A549 (cell line): ENCODE measurements around the gene AGBL4.

ENCODE experiments used
- BCL3 ChIP-seq: fragments of >200 bp; sonication (Bioruptor Twin); formaldehyde crosslinking; IDR thresholded peaks from 3 replicates; pipeline ENCODE4 v1.6.1; 2016
- BHLHE40 ChIP-seq: IDR thresholded peaks from 2 replicates; pipeline ENCODE4 v1.6.1; 2012; ENCODE audit warnings: low read depth, low read length, inconsistent platforms
- CBX2 ChIP-seq: fragments of 200-600 bp; sonication (generic); IDR thresholded peaks from 2 replicates; pipeline ENCODE4 v1.6.1; 2016; ENCODE audit warnings: low read depth, mild to moderate bottlenecking, borderline replicate concordance
- CTCF ChIP-seq: fragments of >200 bp; sonication (Bioruptor Twin); formaldehyde crosslinking; IDR thresholded peaks from 3 replicates; pipeline ENCODE4 v1.5.1; 2016
- EP300 ChIP-seq, 2 experiments: fragments of >200 bp; sonication (Bioruptor Twin); formaldehyde crosslinking; IDR thresholded peaks; 2 replicates in 1 of 2; 3 replicates in 1 of 2; pipeline ENCODE4 v1.6.1; 2016 to 2017
- JUNB ChIP-seq: fragments of >200 bp; sonication (Bioruptor Twin); formaldehyde crosslinking; IDR thresholded peaks from 2 replicates; pipeline ENCODE4 v1.6.1; 2016
- NR3C1 ChIP-seq: fragments of >200 bp; sonication (Bioruptor Twin); formaldehyde crosslinking; IDR thresholded peaks from 3 replicates; pipeline ENCODE4 v1.6.1; 2017
- POLR2AphosphoS2 ChIP-seq: conservative IDR thresholded peaks from 2 replicates; pipeline ENCODE4 v1.6.1; 2012; ENCODE audit warnings: low read length, improper control_type of control experiment, inconsistent platforms
- RFX5 ChIP-seq: fragments of 450-650 bp; IDR thresholded peaks from 2 replicates; pipeline ENCODE4 v1.7.1; 2014; ENCODE audit warnings: antibody characterized with exemption, mild to moderate bottlenecking, moderate library complexity

- TF ChIP-seq POLR2AphosphoS2 (no peak), CTCF (no peak), NR3C1 (no peak), JUNB (no peak), RFX5 (no peak), BCL3 (no peak), EP300 (IDR thresholded peaks at IDR 0.05) (no peak), CBX2 (no peak), BHLHE40 (no peak)
Measured at GRCh38 chr1:49358036-49358435, 665.7 kb downstream of the AGBL4 start.
